GM18868 (cell line): ENCODE data around the gene RSPO3.

Experiments
- ATAC-seq: cut with Tn5 transposase; IDR thresholded peaks from one replicate; pipeline ENCODE4 v1.9.1; 2021; ENCODE audit warnings: mild to moderate bottlenecking, moderate library complexity; ENCODE audit not compliant: unreplicated experiment

Gene RSPO3

DNA sequence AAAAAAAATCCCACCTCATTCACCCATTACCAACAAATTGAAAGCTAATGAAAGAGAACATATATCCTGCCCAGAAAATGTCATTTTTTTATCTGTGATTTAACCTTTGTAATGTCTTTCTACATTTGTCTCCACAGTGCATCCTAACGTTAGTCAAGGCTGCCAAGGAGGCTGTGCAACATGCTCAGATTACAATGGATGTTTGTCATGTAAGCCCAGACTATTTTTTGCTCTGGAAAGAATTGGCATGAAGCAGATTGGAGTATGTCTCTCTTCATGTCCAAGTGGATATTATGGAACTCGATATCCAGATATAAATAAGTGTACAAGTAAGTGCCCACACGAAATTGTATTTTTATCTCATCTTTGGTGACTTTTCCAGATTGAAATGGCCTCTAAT lies 30.0 kb downstream of the RSPO3 start:
- ATAC-seq: no peak

DNA sequence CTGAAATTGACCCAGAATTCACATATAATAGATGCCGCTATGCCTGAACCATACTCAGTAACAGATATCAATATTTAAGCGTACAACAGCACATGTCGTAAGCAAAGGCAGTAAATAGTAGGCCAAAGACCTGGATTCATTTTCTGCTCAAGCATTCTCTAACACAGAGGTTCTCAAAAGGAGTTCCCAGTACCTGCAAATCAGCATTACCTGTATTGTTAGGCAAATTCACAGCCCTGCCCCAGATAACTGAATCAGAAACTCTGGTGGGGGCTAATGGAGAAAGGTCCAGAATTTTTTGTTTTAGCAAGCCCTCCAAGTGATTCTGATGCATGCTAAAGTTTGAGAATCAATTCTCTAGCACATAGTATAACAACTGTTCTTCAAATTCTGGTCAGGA lies 36.0 kb downstream of the RSPO3 start:
- ATAC-seq: no peak

DNA sequence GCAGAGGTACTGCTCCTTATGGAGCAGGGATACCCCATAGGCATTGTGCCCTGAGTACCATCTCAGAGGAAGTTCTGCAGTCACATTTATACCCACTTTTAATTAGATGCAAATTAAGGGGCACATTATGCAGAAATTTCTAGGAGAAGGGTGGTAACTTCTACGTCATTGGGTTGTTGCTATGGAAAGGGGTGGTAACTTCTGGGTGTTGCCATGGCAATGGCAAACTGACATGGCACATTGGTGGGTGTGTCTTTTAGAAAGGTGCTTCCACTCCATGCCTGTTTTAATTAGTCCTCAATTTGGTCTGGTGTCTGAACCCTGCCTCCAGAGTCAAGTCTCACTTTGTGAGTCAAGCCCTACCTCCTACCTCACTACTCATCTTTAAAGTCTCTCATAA lies 42.0 kb downstream of the RSPO3 start:
- ATAC-seq: no peak

DNA sequence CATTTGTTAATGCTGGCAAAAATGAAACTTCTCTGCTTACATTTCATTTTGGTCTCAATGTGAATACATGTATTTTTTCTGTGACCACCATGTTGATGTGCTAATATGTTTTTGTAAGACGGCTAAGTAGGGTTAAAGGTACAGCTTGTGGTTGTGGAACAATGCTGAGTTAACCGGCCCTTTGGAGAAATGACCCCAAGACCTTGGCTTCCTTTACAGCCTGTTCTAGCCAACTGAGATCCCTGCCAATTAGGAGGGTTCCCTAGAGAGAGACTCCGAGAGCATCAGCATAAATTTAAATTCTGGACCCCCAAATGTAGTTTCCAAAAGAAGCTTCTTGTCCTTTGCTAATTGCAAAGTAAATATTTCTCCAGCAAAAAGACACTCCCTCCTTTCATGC lies 44.4 kb downstream of the RSPO3 start:
- no peak for ATAC-seq

DNA sequence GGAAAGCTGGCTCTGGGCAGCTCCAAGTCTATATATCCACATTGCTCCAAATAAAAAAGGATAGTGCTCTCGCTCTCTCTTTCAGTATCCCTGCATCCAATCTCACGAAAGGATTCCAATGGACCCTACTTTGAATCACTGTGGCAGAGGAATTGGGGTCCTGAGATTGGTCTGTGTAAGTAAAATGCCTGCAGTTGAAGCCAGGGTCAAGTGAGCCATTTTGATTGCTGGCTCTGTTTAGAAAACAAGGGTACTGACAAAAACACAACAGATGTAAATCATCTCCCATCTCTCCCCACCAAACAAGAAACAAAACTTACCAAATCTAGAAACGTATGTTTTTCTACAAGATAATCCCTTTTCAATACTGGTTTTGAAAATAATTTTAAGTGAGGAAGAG lies 45.6 kb downstream of the RSPO3 start:
- ATAC-seq: no peak

DNA sequence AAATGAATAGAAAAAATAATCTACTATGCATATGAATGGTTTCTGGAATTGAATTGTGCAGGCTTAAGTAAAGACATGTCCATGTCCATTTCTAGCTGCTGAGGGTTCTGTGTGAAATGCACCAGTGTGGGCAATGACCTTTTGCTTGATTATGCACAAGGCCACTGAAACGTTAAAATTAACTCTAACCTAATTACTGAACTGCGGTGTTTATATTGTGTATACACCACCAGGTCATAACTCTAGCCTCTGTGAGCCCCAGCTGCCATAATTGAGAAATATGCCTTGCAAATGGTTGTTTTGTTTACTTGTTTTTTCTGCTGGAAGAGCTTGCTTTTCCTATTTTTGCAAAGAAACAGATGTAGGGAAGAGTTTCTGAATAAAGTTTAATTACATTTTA lies 46.1 kb downstream of the RSPO3 start:
- ATAC-seq: no peak

DNA sequence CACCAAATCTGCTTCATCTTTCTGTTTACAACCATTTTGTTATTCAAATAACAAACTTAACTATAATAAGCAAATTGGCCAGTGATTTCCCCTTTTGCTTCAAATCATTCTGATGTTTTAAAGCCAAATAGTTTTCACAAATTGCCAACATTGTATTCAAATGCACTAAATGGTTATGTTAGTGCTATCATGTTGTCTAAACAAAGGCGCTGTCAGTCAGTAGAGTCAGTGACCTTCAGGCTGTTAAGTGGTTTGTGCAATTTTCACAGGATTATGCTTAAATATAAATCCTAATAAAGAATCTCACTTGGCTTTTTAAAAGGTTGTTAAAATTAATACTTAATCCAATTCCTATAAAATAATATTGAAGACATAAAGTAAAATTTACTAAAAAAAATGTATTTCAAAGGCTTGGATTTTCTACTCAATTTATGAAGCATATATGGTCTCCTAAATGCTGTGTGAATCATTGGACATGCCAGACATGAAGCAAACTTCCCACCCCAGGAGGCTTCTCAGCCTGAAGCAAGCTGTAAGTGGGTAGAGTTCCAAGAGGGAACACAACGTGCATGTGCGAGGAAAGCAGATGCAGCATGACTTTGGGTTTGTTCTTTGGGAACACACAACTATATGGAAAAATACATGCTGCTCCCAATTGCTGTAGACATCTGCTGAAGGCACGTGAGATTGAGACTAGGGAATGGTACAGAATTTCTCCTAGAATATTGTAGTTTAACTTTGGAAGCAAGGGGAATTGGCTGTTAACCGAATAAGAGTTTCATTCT lies 54.9 kb downstream of the RSPO3 start:
- no peak for ATAC-seq

DNA sequence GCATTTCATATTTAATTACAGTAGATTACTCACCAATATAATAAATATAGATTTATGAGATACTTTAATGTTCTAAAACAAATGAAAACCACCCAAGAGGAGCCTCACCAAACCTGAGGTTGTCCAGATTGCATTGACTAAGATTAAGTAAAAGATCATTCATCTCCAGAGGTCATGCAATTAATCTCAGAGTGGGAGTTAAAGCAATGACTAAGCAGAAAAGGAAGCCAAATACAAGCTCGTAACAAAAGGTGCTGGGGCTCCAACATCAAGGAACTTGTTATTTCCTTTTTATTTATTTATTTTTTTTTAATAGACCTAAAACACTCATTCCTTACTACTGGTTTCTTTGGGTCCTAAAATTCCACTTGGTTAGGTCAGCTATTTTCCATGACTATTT lies 57.7 kb downstream of the RSPO3 start:
- no peak for ATAC-seq

DNA sequence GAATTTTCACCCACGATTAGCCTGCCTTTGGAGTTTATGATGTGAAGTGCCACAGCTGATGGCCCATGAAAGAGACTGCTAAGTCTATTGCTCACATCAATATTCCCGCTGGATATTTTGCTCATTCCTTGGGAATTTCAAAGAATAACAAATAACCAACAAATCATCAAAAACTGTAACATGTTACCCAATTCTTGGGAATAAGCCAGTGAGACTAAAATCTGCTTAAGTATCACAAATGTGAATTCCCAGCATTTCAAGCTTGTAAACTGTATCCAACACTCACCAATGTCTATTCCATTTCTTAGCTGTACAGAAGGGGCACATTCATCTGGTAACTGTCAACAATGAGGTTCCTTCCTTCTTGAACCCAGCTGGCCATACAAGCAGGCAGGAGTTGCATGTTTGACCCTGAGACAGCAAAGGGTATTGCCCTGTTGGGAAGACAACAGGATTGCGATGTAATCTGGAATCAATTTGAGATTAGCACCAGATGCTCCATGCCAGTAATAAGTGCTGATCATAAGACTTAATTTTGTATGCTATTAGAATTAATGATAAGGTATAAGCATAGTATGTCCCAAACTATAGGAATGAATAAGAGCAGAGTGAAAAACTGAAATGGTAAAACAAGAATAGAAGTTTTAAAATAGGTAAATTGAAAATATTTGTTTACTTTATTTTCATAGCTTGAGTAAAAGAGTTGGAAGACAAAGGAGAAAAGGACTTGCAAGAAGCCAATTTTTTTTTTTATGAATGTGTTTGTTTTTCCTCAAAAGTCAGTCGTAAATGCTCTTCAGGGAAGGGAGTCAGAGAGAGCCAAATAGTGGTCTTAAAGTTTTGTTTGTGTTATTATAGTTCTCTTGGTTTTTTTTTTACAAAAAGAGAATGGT lies 58.8 kb downstream of the RSPO3 start:
- ATAC-seq: no peak

DNA sequence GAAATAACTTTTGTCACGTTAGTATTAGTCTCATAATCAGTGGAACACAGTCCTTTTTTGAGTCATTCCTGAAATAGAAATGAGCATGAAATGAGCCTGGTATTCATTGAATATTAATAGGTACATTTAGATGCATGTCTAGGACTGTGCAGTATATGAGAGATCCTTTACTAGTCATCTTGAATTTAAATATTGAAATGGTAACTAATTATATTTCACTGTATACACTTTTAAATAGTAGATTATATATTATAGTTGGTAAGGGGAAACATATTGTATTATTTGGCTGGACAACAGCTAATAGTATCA lies 59.4 kb downstream of the RSPO3 start:
- no peak for ATAC-seq

DNA sequence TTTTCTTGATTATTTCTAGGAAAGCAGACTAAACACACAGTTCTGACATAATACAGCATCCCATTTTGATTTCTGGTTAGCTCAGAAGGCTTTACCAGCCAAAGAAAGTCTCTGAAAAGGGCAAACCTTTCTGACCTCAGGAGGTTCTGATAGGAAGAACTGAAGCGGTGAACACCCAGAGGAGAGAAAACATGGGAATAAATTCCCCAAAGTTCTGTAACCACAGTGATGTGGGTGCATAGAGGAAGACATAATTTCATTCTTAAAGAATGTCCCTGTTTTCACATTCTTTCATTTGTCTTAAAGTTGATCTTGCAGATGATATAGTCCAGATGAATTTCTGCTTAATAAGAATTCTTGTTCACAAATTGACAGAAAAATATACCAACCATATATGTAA lies 60.3 kb downstream of the RSPO3 start:
- no peak for ATAC-seq

DNA sequence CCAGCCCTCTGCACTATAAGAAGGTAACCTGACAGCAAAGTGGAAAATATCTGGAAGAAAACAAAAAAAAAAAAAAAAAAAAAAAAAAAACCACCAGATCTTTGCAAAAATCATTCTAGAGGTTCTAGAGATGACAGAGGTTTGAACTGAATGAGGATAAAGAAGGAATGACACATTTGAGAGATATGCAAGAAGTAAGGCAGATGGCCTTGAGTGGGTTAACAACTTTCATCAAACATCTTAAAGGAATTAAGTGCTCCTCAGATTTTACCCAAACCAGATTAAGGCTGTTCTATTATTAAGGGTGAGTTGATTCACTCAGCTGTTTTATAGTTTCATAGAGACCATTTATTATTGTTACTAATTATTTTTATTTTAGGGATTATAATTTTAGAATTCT lies 62.0 kb downstream of the RSPO3 start:
- ATAC-seq: no peak

DNA sequence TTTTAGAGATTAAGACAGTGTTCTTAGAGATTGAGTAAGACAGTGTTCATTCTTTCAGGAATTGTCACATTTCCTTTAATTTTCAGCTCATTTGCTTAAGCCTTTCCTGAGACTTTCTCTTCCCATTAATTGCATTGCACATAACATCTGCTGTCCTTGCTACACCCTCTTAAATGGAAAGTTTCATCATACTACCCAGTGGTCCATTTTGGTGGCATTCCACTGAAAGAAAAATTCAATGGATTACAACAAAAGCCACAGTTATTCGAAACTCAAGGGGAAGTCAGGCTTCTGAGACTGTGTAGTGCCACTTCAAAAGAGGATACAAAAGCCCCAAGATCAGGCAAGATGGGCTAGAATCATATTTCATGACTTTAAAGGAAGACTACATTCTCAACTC lies 64.0 kb downstream of the RSPO3 start:
- ATAC-seq: no peak

DNA sequence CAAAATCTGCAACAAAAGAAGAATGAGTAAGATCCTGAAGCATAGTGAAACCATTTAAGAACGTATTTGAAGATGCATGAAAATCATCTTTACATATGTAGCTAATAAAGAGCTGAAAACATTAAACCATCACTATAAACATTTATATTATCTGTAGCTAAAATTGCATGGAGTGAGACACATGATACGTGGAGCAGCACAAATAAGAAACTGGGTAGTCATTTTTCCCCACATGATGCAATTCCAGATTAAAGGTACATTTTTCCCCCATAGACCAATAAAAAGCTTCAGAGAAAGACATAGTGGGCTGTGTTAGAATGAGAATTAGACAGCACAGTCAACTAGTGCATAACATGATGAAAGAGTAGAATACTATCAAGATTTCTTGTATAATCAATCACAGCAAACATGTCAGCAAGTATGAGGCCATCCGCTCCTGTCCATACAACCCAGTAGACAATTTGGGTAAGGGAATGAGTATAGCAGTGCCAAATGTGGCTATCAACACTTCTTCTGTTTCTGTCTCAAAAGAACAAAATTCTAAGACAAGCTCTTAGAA lies 67.0 kb downstream of the RSPO3 start:
- ATAC-seq: no peak

DNA sequence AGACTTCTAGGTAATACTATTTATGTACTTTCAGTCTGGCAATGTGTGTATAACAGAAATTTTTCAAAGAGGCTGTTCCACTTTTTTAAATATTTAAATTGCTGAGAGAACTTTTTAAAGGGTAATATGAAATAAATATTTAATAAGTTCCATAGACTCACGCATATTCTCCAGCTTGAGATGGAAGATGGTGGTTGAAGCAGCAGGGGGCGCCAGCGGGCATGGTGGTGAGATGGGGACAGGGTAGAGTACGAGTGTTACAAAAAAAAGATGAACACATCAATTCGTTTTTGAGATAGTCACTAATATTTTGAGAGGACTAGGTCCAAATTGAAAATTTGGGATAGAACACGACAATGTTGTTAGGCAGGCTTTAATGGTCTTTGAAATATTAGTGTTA lies 68.4 kb downstream of the RSPO3 start:
- ATAC-seq: peak; percentile 93

DNA sequence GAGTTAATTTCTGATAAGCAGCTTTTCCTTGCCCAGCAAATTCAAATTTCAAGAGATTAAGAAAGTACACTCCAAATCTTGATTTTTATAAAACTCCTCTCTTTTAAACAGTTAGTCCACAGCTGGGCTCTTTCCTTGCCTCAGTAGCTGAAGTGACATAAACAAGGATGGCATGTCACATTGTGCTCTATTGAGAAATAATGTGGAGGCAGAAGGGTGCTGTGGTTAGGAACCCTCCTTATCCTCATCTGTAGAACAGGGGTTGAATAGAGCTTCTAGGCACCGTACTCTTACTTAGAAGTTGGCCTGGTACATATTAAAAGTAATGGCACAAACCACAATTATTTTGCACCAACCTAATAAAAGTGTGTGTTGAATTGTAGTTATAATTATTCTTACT lies 70.3 kb downstream of the RSPO3 start:
- no peak for ATAC-seq

DNA sequence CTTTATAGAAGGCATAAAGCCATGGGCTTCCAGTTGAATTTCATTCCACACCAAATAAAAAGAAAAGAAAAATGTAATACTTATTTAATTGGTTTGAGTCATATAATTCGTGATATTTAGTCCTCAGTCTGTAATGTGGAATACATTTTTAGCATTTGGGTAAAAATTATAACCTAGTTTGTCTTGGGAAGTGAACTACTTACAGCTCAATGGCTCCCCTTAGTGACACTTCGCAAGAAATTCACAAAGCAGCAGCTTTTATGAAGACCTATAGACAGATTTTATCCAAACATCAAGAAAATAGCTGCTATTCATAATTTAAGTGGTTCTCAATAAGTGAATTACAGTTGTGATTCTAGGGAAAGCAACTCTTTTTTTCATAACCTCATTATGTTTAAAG lies 72.1 kb downstream of the RSPO3 start:
- ATAC-seq: peak; percentile 43

DNA sequence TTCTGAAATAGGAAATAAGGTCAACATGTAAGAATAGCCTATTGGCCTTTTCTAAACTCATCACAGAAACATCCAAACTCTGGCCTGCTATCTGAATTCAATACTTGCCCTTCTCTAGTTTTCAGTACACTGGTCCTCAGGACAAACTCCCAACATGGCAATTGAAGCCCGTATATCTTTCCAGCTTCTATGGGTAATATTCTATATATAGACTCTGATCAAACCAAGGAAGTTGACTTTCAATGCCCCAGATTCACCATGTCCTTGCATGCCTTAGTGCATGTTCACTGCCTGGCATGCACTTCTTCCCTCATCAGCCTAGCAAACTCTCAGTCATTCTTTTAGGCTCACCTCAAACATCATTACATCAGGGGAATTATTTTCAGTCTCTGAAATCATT lies 73.2 kb downstream of the RSPO3 start:
- ATAC-seq: no peak

DNA sequence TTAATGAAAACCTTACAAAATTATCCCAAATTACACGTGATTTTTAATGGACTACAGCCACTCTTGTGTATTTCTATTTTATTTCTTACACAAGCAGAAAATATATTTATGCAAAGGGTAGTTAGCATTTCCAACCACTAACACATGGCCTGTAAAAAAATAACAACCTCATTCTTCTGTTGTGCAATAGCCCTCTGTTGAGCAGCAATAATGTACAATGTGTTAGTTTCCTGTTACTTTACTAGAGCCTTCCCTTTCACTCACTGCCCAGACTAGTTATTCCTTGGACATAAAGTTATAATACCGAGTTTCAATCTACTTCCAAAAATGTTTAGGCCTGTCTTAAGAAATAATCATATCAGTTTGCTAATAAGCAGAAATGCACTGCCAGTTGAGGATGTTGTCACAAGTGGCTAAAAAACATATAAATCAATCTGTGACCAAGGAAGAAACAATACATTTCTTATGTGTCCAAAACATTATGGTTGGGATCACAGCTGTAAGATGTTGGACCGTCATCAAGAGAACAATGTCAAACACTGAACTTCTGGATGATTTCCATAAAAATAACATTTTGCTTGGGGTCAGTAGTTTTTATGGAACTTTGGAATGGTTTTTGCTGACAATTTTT lies 74.6 kb downstream of the RSPO3 start:
- no peak for ATAC-seq

DNA sequence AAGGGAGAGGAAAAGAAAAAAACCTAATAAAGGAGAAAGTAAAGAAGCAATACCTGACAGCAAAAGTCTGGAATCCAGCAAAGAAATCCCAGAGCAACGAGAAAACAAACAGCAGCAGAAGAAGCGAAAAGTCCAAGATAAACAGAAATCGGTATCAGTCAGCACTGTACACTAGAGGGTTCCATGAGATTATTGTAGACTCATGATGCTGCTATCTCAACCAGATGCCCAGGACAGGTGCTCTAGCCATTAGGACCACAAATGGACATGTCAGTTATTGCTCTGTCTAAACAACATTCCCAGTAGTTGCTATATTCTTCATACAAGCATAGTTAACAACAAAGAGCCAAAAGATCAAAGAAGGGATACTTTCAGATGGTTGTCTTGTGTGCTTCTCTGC lies 77.4 kb downstream of the RSPO3 start:
- ATAC-seq: no peak

DNA sequence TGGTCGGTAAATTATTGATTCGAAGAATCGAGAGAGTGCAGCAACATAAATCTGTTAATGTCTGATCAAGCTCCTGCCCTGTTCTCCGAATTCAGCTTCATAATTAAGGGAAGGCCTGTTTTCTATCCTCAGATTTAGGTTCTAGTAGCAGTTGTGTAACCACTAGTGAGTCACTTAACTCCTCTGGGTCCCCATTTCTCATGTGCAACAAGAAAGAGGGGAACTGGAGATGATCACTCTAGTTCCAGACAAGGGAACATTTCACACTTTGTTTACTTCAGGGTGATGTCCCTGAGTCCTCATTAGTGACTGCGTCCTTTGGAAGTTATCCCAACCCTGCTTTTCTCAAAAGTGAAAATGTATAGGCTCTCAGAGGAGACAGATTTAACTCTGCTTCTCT lies 80.1 kb downstream of the RSPO3 start:
- ATAC-seq: no peak

DNA sequence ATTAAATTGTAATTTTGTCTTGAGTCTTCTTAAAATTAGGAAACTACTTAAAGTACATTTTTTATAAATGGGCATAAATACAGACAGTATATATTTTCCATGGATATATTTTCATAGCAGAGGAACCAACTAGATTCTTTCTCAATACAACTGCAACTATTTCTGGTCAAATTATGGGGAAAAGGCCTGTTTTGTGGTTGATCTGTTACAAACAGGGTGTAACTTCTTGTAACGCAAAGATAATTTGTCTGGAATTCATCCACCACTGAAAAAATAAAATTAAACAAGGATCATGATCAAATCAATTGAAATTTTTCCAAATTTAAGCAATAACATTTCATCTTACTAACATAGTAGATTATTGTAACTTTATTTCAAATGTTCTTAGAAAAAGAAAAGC lies 81.0 kb downstream of the RSPO3 start:
- no peak for ATAC-seq
